A549 (cell line): ENCODE results near the gene NME3. TPM values are rescaled to one million over a fixed set of nuclear protein-coding genes. Genes with fewer than 3 reads are reported as not detected.

ENCODE experiments used
- ATAC-seq, 2 experiments: fragments of 200-7000 bp in 1 of 2; fragments of >200 bp in 1 of 2; cut with Nextera tagmentation in 1 of 2; cut with Tn5 transposase in 1 of 2; 3 replicates each; pipeline versions ENCODE4 v1.8.0 to v1.9.1; 2018 to 2020; ENCODE audit warnings: mild to moderate bottlenecking in 1 of 2, moderate library complexity in 1 of 2
- CTCF ChIA-PET: fragments of 300-600 bp; sonication (Branson Sonifier 250); formaldehyde crosslinking; extraction: SDS; loops from one replicate; lab custom pipeline; 2021; ENCODE audit warnings: antibody characterized with exemption, inconsistent platforms; lab: Yijun Ruan, JAX
- POLR2A ChIA-PET: fragments of 350-600 bp; formaldehyde crosslinking; extraction: SDS; loops from one replicate; lab custom pipeline; 2021; ENCODE audit warnings: antibody characterized with exemption, inconsistent platforms; lab: Yijun Ruan, JAX
- DNase-seq, 2 experiments: peaks; one replicate each; pipeline versions ENCODE4 v3.0.0 to v3.0.0-alpha.2; 2011 to 2016; ENCODE audit warnings: low read depth in 1 of 2, low spot score in 1 of 2
- FAIRE-seq: peaks from 2 replicates; lab custom pipeline; 2011; peaks lifted over from hg19 to GRCh38; lab: Jason Lieb, UNC
- H3K27ac ChIP-seq, 2 experiments: fragments of >200 bp; sonication (Bioruptor Twin); formaldehyde crosslinking; 3 replicates each; pipeline ENCODE4 v1.5.1; 2016 to 2017
- H3K4me1 ChIP-seq: fragments of >200 bp; sonication (Bioruptor Twin); formaldehyde crosslinking; 3 replicates; pipeline ENCODE4 v1.6.1; 2016
- H3K4me2 ChIP-seq: fragments of >200 bp; sonication (Bioruptor Twin); formaldehyde crosslinking; 3 replicates; pipeline ENCODE4 v1.6.1; 2016
- H3K4me3 ChIP-seq: fragments of >200 bp; sonication (Bioruptor Twin); formaldehyde crosslinking; 3 replicates; pipeline ENCODE4 v1.5.1; 2016
- H3K9me3 ChIP-seq: fragments of >200 bp; sonication (Bioruptor Twin); formaldehyde crosslinking; 3 replicates; pipeline ENCODE4 v1.6.1; 2016
- CBX8 ChIP-seq: fragments of 200-600 bp; sonication (generic); IDR thresholded peaks from 2 replicates; pipeline ENCODE4 v1.6.1; 2016
- CEBPB ChIP-seq, 2 experiments: fragments of >200 bp in 1 of 2; sonication (Bioruptor Twin) in 1 of 2; formaldehyde crosslinking in 1 of 2; IDR thresholded peaks; 2 replicates each; pipeline ENCODE4 v1.6.1; 2012 to 2016
- CHD2 ChIP-seq: fragments of 150-350 bp; IDR thresholded peaks from 2 replicates; pipeline ENCODE4 v1.6.1; 2014; ENCODE audit warnings: low read length; ENCODE audit not compliant: partially characterized antibody
- ESRRA ChIP-seq: fragments of 150-350 bp; IDR thresholded peaks from 2 replicates; pipeline ENCODE4 v1.6.1; 2014; ENCODE audit warnings: mild to moderate bottlenecking, low read length, borderline replicate concordance
- FOSL2 ChIP-seq, 2 experiments: fragments of 450-650 bp in 1 of 2; fragments of >200 bp in 1 of 2; sonication (Bioruptor Twin) in 1 of 2; formaldehyde crosslinking; IDR thresholded peaks; 2 replicates each; pipeline versions ENCODE4 v1.5.0 to v1.6.1; 2016 to 2020; ENCODE audit warnings: mild to moderate bottlenecking in 1 of 2, moderate library complexity in 1 of 2
- FOXS1 ChIP-seq: fragments of 250-450 bp; sonication (Bioruptor Pico); IDR thresholded peaks from 2 replicates; pipeline ENCODE4 v1.5.0; 2020; ENCODE audit warnings: mild to moderate bottlenecking, moderate library complexity
- HEYL ChIP-seq: fragments of 250-450 bp; sonication (Bioruptor Pico); IDR thresholded peaks from 2 replicates; pipeline ENCODE4 v1.8.0; 2021; ENCODE audit warnings: mild to moderate bottlenecking, moderate library complexity
- HOXB13 ChIP-seq: fragments of 250-450 bp; sonication (Bioruptor Pico); IDR thresholded peaks from 2 replicates; pipeline ENCODE4 v1.5.0; 2020; ENCODE audit warnings: low read depth, mild to moderate bottlenecking, moderate library complexity
- JUNB ChIP-seq: fragments of >200 bp; sonication (Bioruptor Twin); formaldehyde crosslinking; IDR thresholded peaks from 2 replicates; pipeline ENCODE4 v1.6.1; 2016
- MAFK ChIP-seq: fragments of 450-650 bp; IDR thresholded peaks from 2 replicates; pipeline ENCODE4 v1.6.1; 2014; ENCODE audit not compliant: partially characterized antibody
- MYC ChIP-seq: IDR thresholded peaks from 2 replicates; pipeline ENCODE4 v1.6.1; 2012; ENCODE audit warnings: mild to moderate bottlenecking, inconsistent platforms, low read length, improper control_type of control experiment, borderline replicate concordance
- NFE2L2 ChIP-seq: fragments of 150-350 bp; conservative IDR thresholded peaks from 2 replicates; pipeline ENCODE4 v1.6.1; 2014; ENCODE audit warnings: low read length
- NPAS2 ChIP-seq: fragments of 250-450 bp; sonication (Bioruptor Pico); IDR thresholded peaks from 2 replicates; pipeline ENCODE4 v1.8.0; 2022; ENCODE audit warnings: mild to moderate bottlenecking, moderate library complexity, borderline replicate concordance
- PHF8 ChIP-seq: fragments of 200-600 bp; sonication (generic); IDR thresholded peaks from 2 replicates; pipeline ENCODE4 v1.6.1; 2016; ENCODE audit warnings: low read depth, mild to moderate bottlenecking, antibody characterized with exemption, moderate library complexity, borderline replicate concordance
- POLR2A ChIP-seq: IDR thresholded peaks from 2 replicates; pipeline ENCODE4 v1.6.1; 2012; ENCODE audit warnings: mild to moderate bottlenecking, low read length
- POLR2AphosphoS2 ChIP-seq: conservative IDR thresholded peaks from 2 replicates; pipeline ENCODE4 v1.6.1; 2012; ENCODE audit warnings: low read length, improper control_type of control experiment, inconsistent platforms
- RAD21 ChIP-seq, 2 experiments: fragments of >200 bp in 1 of 2; sonication (Bioruptor Twin) in 1 of 2; formaldehyde crosslinking in 1 of 2; IDR thresholded peaks in 1 of 2; conservative IDR thresholded peaks in 1 of 2; 2 replicates in 1 of 2; 3 replicates in 1 of 2; pipeline ENCODE4 v1.6.1; 2012 to 2018; ENCODE audit warnings: inconsistent platforms in 1 of 2
- SMC3 ChIP-seq: fragments of >200 bp; sonication (Bioruptor Twin); formaldehyde crosslinking; IDR thresholded peaks from 3 replicates; pipeline ENCODE4 v1.6.1; 2018; ENCODE audit warnings: inconsistent platforms
- SREBF2 ChIP-seq: fragments of 450-650 bp; IDR thresholded peaks from 2 replicates; pipeline ENCODE4 v1.6.1; 2014; ENCODE audit warnings: mild to moderate bottlenecking, moderate library complexity
- ZFP36 ChIP-seq: fragments of 450-650 bp; IDR thresholded peaks from 2 replicates; pipeline ENCODE4 v1.6.1; 2014; ENCODE audit warnings: borderline replicate concordance; ENCODE audit not compliant: partially characterized antibody
- WGBS: methylation state at CpG from one replicate; pipeline ENCODE4 v1.1.6; 2017; ENCODE audit errors: missing lambda C conversion rate; 5-methylcytosine and 5-hydroxymethylcytosine counted together
- polyA plus RNA-seq, 4 experiments: library from polyadenylated mRNA; depleted of rRNA in 3 of 4; stranded (reverse); fragments of >200 nt; fragmentation: RNase III in 1 of 4; extraction: RNeasy Plus Mini Kit Qiagen cat#74134 plus additional on column Dnase treatment in 1 of 4; gene quantifications; 2 replicates in 3 of 4; 3 replicates in 1 of 4; pipeline ENCODE4 v1.2.3, GENCODE V29; 2011 to 2017
- TF ChIP-seq, protein P1 (sequence below): fragments of 150-350 bp; IDR thresholded peaks from 2 replicates; pipeline ENCODE4 v1.6.1; 2014; ENCODE audit warnings: low read depth, mild to moderate bottlenecking, low read length
- TF ChIP-seq, protein P2 (sequence below): fragments of >200 bp; sonication (Bioruptor Twin); formaldehyde crosslinking; IDR thresholded peaks from 3 replicates; pipeline ENCODE4 v1.5.1; 2016
- TF ChIP-seq, protein P3 (sequence below): IDR thresholded peaks from 2 replicates; pipeline ENCODE4 v1.6.1; 2012
- TF ChIP-seq, protein P4 (sequence below): fragments of >200 bp; sonication (Bioruptor Twin); formaldehyde crosslinking; IDR thresholded peaks from 2 replicates; pipeline ENCODE4 v1.6.1; 2016
- TF ChIP-seq, protein P5 (sequence below): IDR thresholded peaks from 2 replicates; pipeline ENCODE4 v1.6.1; 2012; ENCODE audit warnings: low read depth, borderline replicate concordance
- TF ChIP-seq, protein P6 (sequence below): IDR thresholded peaks from 2 replicates; pipeline ENCODE4 v1.6.1; 2012

The NME3 gene
- polyA plus RNA-seq, 2 of the 4 experiments (the other 2 are of a cell fraction) = 15.2 to 49.9 TPM

DNA sequence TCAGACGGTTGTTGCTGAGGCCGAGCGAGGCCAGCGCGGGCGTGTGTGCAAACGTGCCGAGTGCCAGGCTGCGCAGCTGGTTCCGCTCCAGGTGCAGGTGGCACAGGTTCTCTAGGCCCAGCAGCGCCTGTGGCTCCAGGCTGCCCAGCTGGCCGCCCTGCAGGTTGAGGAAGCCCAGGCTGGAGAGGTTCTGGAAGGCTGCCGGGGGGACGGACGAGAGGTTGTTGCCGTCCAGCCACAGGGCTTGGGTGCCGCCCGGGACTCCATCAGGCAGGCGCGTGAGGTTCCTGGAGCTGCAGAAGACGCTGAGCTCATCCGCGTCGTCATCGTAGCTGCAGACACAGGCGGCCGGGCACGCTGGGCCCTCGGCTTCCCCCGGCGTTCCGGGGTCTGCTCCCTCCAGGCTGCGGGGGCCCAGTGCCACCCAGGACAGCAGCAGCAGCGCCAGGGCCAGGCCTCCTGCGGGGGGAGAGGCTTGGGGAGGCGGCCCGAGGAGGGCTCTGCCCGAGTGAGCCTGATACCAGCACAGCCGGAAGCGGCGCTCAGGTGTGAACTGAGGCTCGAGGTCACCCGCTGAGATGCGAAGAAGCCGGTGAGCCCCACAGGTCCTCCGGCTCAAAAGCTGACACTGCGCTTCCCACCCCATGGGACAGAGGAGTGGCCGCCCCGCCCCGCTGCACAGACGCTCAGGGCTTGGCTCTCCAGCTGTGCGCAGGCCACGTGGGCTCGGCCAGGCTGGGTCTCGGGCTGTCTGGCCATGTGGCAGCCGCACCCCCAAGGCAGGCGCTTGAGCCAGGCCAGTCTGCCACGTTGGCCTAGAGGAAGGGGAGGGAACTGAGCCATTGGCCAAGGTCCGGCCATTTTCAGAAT lies 20.8 kb upstream of the NME3 start (continued):
- TF ChIP-seq FOSL2 (IDR thresholded peaks at IDR 0.05) = no peak
- TF ChIP-seq FOSL2 (CRISPR knock-in tag; IDR thresholded peaks at IDR 0.05) = no peak
- TF ChIP-seq, protein P1, sequence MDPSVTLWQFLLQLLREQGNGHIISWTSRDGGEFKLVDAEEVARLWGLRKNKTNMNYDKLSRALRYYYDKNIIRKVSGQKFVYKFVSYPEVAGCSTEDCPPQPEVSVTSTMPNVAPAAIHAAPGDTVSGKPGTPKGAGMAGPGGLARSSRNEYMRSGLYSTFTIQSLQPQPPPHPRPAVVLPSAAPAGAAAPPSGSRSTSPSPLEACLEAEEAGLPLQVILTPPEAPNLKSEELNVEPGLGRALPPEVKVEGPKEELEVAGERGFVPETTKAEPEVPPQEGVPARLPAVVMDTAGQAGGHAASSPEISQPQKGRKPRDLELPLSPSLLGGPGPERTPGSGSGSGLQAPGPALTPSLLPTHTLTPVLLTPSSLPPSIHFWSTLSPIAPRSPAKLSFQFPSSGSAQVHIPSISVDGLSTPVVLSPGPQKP = no peak
- TF ChIP-seq, protein P2, sequence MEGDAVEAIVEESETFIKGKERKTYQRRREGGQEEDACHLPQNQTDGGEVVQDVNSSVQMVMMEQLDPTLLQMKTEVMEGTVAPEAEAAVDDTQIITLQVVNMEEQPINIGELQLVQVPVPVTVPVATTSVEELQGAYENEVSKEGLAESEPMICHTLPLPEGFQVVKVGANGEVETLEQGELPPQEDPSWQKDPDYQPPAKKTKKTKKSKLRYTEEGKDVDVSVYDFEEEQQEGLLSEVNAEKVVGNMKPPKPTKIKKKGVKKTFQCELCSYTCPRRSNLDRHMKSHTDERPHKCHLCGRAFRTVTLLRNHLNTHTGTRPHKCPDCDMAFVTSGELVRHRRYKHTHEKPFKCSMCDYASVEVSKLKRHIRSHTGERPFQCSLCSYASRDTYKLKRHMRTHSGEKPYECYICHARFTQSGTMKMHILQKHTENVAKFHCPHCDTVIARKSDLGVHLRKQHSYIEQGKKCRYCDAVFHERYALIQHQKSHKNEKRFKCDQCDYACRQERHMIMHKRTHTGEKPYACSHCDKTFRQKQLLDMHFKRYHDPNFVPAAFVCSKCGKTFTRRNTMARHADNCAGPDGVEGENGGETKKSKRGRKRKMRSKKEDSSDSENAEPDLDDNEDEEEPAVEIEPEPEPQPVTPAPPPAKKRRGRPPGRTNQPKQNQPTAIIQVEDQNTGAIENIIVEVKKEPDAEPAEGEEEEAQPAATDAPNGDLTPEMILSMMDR = no peak
- TF ChIP-seq PHF8 = no peak
- no peak for TF ChIP-seq HEYL (CRISPR knock-in tag)
- no peak for TF ChIP-seq MAFK
- TF ChIP-seq HOXB13 (CRISPR knock-in tag) = no peak
- TF ChIP-seq, protein P3, sequence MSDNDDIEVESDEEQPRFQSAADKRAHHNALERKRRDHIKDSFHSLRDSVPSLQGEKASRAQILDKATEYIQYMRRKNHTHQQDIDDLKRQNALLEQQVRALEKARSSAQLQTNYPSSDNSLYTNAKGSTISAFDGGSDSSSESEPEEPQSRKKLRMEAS = no peak

DNA sequence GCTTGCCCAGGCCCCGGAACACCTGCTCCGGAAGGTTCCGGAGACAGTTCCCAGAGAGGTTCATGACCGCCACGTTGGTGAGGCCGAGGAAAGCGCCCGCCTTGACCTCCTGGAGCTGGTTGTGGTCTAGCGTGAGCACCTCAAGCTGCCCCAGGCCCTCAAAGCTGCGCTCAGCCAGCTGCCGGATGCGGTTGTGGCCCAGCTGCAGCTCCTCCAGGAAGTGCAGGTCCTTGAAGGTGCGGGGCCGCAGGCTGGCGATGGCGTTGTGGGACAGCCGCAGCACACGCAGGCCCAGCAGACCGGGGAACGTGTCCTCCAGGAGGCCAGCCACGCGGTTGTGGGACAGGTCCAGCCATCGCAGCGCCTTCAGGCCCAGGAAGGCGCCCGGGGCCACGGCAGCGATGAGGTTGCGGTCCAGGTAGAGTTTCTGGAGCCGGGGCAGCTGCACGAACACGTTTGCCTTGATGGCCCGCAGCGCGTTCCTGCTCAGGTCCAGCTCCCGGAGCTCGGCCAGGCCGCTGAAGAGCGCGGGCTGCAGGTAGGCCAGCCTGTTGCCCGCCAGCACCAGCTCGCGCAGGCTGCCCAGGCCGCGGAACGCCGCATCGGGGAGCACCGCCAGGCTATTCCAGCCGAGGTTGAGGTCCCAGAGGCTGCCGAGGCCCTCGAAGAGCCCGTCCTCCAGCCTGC lies 20.1 kb upstream of the NME3 start:
- Histone ChIP-seq H3K9me3 (no peaks in the 10 kb centered on the region), H3K4me2 (no peak overlapping the region), H3K27ac (no peak overlapping the region), H3K4me3 (no peak overlapping the region), H3K4me1 (peaks cover 5% of the 10 kb centered on the region; the same call in 1 of the 3 replicates)
- CTCF ChIA-PET = interaction anchor here (0.8 kb wide), 1 partner anchor 10 kb away, joined by 3 read pairs; no protein-coding TSS in a partner anchor
- FAIRE-seq (no peak), ATAC-seq (no peak), DNase-seq (no peak)
- 92% methylated on average over 26 of the region's 53 CpGs for WGBS
- no peak for TF ChIP-seq ZFP36
- TF ChIP-seq, protein P3 = no peak
- TF ChIP-seq SREBF2 = no peak
- no peak for TF ChIP-seq CEBPB (IDR thresholded peaks at IDR 0.05)
- TF ChIP-seq, protein P4, sequence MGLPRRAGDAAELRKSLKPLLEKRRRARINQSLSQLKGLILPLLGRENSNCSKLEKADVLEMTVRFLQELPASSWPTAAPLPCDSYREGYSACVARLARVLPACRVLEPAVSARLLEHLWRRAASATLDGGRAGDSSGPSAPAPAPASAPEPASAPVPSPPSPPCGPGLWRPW = no peak
- no peak for TF ChIP-seq MYC
- TF ChIP-seq, protein P5, sequence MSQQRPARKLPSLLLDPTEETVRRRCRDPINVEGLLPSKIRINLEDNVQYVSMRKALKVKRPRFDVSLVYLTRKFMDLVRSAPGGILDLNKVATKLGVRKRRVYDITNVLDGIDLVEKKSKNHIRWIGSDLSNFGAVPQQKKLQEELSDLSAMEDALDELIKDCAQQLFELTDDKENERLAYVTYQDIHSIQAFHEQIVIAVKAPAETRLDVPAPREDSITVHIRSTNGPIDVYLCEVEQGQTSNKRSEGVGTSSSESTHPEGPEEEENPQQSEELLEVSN = no peak
- no peak for TF ChIP-seq NPAS2
- TF ChIP-seq ESRRA = no peak
- TF ChIP-seq RAD21 (conservative IDR thresholded peaks at IDR 0.05 in 1 of 2, IDR thresholded peaks at IDR 0.05 in 1 of 2) = no peak
- TF ChIP-seq POLR2AphosphoS2 = no peak
- no peak for TF ChIP-seq JUNB
- no peak for TF ChIP-seq NFE2L2
- TF ChIP-seq CHD2 = no peak
- no peak for TF ChIP-seq CBX8
- no peak for TF ChIP-seq FOXS1 (CRISPR knock-in tag)
- TF ChIP-seq SMC3 = no peak
- no peak for TF ChIP-seq POLR2A
- TF ChIP-seq PHF8 = no peak
- TF ChIP-seq, protein P6, sequence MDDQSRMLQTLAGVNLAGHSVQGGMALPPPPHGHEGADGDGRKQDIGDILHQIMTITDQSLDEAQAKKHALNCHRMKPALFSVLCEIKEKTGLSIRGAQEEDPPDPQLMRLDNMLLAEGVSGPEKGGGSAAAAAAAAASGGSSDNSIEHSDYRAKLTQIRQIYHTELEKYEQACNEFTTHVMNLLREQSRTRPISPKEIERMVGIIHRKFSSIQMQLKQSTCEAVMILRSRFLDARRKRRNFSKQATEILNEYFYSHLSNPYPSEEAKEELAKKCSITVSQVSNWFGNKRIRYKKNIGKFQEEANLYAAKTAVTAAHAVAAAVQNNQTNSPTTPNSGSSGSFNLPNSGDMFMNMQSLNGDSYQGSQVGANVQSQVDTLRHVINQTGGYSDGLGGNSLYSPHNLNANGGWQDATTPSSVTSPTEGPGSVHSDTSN = no peak
- POLR2A ChIA-PET = interaction anchor here (1.9 kb wide), 1 partner anchor 9 kb away, joined by 11 read pairs; the partner anchor contains the start of genes NUBP2 and SPSB3
